Stimulated activated CD4-positive, alpha-beta T cell treated with anti-CD3 and anti-CD28 coated beads, Interleukin-2, amount 100 ng/mL, for 24 hours (primary cell): ENCODE data around the gene GRB2.
"Not testable (repeated sequence)": the region's sequence is repeated elsewhere in the genome, so short reads cannot be mapped to it uniquely, and the experiment has no call there.

Source experiments
- DNase-seq, 2 donors: peaks; one replicate each; pipeline ENCODE4 v3.0.0-alpha.2; 2020

The GRB2 gene

DNA sequence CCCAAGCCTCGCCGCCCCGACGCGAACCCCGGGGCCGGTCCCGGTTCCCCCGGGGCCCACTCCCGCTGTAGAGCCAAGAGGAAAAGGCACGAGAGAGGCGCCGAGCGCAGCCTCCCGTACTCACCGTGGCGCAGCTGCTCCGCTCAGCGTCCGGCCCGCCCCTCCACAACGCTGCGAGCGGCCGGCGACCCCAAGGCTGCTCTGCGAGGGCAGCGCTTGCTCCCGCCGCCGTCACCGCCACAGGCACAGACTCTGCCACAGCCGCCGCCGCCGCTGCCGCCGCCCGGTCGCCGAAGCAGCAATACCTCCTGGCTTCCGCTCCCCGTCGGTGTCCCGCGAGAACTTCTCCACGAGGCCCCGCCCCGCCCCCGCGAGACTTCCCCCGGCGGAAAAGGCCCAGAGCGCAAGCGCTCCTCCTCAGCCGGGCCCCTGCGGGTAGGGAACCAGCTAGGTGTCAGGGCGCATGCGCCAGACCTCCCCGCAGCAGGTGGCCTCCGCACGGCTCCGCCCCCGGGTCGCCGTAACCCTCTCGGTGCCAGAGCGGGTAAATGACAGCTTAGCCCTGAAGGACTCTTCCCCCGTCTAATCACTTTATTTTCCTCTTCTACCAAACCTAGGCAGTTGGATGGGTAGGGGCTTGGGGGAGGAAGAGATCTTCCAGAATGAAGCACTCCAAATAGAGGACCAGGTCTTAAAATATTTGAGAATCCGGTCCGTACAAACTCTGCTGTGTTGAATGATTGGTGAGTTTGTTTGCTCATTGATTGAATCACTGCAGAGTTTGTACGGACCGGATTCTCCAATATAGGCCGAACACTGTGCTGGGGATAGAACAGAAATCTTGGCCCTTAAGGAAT is at the start of gene GRB2:
GRB2 (minus strand) TSS at position 314 of the 857 bp plus-strand sequence. CDS start 12,050 bp downstream, outside the sequence.
- DNase-seq: peak; percentile 100

DNA sequence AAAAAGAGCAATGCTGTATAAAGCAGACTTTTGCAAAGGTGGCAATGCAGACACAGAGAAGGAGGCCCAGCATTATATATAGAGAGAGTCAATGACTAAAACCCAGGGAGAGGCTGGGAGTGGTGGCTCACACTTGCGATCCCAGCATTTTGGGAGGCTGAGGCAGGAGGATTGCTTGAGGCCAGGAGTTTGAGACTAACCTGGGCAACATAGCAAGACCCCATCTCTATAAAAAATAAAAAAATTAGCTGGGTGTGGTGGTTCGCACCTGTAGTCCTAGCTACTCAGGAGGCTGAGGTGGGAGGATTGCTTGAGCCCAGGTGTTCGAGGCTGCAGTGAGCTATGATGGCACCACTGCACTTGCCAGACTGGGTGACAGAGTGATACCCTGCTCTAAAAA is 49.2 kb upstream of the GRB2 start:
- DNase-seq: not testable (repeated sequence)

DNA sequence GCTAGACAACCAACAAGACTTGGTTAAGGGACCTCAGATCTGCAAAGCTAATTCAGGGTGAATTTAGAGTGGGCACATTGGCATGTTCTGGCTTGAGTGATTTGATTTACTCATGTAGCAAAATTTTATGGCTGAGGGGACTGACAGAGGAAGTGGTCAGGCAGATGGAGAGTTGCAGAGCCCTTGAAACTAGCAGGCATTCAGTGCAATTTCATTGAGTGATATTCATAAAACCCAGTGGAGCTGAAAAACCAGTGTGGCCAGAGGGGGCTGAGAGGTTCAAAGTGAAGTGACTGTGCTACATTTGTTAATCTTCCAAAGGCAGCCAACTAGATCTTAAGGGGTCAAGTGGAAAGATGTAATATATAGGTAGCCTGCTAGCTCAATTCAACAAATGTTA is 48.7 kb upstream of the GRB2 start:
- DNase-seq: no peak

DNA sequence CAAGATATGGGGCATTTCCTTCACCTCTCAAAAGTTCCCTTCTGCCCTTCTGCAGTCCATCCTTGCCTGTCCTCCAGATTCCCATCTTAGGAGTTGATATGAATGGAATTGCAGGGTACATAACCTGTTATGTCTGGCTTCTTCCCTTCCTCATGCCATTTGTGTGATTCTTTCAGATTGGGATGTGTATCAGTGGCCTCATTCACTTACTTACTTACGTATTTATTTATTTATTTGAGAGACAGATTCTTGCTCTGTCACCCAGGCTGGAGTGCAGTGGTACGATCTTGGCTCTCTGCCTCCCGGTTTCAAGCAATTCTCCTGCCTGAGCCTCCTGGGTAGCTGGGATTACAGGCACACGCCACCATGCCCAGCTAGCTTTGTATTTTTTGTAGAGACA is 44.8 kb upstream of the GRB2 start:
- DNase-seq: no peak

- no peak for DNase-seq
Observed at GRCh38 chr17:75447951-75448856, 42.7 kb upstream of the GRB2 start.

DNA sequence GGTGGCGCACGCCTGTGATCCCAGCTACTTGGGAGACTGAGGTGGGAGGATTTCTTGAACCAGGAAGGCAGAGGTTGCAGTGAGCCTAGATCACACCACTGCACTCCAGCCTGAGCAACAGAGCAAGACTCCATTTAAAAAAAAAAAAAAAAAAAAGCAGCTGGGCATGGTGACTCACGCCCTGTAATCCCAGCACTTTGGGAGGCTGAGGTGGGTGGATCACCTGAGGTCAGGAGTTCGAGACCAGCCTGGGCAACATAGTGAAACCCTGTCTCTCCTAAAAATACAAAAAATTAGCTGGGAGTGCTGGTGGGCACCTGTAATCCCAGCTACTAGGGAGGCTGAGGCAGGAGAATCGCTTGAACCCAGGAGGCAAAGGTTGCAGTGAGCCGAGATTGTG is 40.4 kb upstream of the GRB2 start:
- DNase-seq: not testable (repeated sequence)

DNA sequence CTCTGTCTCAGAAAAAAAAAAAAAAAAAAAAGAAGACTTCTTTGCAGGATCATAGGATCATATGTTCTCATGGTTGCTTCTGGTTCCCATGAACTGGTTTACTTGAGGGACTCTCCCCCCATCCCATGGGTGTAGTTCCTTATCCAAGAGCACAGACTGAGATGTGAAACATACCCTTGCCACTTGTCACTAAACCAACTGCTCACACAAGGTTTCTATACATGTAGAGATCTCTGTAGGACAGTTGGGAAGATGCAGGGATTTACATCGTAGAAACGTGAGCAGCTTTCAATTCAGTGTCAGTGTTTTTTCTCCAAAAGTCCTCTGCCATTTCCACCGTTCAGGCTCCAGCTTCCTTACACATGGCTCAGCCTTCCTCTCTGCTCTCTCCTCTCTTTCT is 39.8 kb upstream of the GRB2 start:
- no peak for DNase-seq

DNA sequence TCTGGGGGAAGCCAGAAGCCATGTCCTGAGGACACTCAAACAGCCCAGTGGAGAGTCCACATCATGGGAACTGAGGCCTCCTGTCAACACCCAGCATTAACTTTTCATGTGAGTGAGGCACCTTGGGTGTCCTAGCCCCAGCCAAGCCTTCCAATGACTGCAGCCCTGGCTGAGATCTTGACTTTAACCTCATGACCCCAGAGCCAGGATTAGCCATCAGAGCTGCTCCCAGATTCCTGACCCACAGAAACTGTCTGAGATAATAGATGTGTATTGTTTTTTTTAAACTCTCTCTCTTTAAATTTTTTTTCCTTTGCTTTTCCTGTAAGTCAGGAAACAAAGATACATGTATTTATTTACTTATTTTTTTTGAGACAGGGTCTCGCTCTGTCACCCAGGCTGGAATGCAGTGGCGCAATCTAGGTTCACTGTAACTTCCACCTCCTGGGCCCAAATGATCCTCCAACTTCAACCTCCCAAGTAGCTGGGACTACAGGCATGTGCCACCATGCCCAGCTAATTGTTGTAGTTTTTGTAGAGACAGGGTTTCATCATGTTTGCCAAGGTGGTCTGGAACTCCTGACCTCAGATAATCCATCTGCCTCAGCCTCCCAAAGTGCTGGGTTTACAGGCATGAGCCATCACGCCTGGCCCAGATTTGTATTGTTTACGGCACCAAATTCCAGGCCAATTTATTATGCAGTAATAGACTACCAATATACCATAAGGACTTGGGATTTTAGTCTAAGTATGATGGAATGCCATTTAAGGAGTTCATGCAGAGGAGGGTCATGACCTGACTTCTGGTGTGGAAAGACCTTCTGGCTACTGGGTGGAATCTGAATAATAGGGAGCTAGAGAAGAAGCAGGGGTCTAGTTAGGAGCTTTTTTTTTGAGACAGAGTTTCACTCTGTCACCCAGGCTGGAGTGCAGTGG is 37.0 kb upstream of the GRB2 start:
- no peak for DNase-seq

DNA sequence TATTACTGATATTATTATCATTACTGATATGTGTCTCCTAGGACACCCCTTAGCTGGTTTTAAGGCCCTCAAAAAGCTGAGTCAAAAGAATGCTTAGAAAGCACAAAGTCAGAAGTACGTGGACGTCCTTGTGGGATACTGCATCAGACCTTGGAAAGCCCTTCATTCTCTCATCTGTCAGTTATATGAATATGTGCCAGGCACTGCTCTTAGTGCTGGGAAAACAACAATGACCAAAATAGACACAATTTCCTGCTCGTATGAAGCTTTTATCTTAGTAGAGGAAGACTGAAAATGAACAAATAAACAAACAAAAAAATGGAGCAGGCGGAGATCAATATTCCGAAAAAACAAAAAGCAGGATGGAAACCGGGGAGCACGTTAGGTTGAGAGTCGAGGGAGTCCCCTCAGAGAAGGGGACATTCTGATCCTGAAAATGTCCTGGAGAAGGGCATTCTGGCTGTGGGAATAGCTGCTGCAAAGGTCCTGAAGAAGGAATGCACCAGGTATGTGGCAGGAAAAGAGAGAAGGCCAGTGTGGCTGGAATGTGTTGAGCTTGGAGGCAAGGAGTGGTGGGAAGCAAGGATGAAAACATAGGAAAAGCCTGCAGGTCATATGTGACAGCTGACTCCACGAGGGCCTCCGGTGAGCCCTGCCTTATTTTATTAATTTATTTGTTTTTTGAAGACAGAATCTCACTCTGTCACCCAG is 35.4 kb upstream of the GRB2 start:
- DNase-seq: no peak

GRCh38 chr17:75439287-75439686 is 33.8 kb upstream of the GRB2 start:
- DNase-seq: no peak

GRCh38 chr17:75437404-75437803 is 31.9 kb upstream of the GRB2 start:
- not testable (repeated sequence) for DNase-seq

GRCh38 chr17:75434433-75434832 is 29.0 kb upstream of the GRB2 start:
- not testable (repeated sequence) for DNase-seq

DNA sequence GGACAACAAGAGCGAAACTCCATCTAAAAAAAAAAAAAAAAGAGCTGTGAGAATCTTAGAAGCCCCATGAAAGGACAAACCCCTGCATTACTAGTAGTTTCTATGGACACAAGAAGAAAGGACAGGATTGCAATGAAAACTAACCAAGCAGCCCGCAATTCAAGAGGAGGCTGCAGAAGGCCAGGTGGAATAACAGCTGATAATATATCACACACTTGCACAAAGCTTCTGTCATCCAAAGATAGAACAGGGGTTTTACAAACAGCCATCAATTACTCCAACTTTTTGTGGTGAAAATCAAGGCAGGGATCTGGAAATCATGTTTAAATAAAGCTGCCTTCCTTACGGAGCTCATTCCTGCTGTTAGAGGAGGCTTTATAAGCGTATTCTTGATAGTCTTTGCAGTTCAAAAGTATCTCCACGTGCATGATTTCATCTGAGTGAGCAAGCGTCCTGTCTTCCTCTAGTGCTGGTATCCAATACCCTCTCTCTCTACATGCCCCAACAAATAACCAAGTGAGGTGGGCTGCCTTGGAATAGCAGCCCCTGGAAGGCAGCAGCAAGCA is 27.8 kb upstream of the GRB2 start:
- DNase-seq: no peak

GRCh38 chr17:75430159-75430974 is 24.9 kb upstream of the GRB2 start:
- no peak for DNase-seq

GRCh38 chr17:75428543-75429469 is 23.3 kb upstream of the GRB2 start:
- DNase-seq: no peak

DNA sequence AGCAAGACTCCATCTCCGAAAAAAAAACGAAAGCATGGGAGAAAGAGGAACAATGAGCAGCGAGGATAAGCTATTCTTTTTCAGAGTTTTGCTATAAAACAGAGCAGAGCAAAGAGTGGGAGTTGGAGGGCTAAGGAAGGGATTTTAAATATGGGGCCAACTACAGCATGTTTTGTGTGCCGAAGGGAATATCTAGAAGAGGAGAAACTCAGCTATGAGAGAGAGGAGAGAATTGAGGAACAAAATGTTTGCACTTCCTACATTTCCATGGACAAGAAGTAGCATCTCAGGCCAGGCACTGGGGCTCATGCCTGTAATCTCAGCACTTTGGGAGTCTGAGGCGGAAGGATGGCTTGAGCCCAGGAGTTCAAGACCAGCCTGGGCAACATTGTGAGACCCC is 13.1 kb upstream of the GRB2 start:
- no peak for DNase-seq

- DNase-seq: no peak
Observed at GRCh38 chr17:75417054-75417580, 11.6 kb upstream of the GRB2 start.

DNA sequence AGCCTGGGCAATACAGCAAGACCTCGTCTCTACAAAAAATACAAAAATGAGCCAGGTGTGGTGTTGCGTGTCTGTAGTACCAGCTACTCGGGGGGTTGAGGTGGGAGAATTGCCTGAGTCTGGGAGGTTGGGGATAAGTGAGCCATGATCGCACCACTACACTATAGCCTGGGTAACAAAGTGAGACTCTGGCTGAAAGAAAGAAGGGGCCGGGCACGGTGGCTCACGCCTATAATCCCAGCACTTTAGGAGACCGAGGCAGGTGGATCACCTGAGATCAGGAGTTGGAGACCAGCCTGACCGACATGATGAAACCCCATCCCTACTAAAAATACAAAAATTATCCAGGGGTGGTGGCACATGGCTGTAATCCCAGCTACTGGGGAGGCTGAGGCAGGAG is 10.5 kb upstream of the GRB2 start:
- no peak for DNase-seq

DNA sequence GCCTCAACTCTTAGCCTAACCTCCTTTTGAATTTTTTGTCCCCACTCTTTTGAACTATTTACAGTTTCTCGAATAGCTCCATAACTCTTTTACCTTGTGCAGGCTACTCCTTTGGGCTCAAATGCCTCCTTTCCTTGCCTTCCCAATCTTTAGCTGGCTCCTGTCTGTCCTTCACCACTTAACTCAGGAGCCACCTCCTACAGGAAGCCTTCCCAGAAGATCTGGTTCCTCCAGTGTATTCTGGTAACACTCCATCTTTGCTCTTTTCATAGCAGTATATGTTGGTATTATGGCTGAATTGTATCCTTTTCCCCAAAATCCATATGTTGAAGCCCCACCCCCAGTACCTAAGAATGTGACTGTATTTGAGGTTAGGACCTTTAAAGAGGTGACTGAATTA is 9.0 kb upstream of the GRB2 start:
- no peak for DNase-seq
